CD4-positive, alpha-beta T cell treated with Interleukin-4 for 4 hours (primary cell): ENCODE data around the gene LRRC43.
A peak's percentile ranks its signal among the peaks of the same experiment; 100 is the strongest.
"Not testable (repeated sequence)": the region's sequence is repeated elsewhere in the genome, so short reads cannot be mapped to it uniquely, and the experiment has no call there.

Experiments
- DNase-seq: peaks from one replicate; pipeline ENCODE4 v3.0.0-alpha.2; 2020

LRRC43 gene

DNA sequence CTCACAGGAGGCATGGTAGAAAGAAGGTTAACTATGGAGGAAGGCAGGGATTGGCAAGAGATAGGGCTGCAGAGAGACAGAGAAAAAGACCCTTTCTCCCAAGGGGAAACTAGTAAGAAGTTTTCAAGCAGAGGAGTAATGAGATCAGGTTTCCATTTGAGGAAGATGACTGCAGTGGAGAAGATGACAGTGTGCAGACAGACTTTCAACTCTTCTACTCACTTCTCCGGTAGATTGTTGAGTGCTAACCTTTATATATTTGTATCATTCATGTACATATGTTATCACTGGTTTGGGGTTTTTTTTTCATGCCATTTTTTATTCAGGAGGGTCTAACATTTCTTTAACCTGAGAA, 14.7 kb downstream of the LRRC43 start:
- no peak for DNase-seq

DNA sequence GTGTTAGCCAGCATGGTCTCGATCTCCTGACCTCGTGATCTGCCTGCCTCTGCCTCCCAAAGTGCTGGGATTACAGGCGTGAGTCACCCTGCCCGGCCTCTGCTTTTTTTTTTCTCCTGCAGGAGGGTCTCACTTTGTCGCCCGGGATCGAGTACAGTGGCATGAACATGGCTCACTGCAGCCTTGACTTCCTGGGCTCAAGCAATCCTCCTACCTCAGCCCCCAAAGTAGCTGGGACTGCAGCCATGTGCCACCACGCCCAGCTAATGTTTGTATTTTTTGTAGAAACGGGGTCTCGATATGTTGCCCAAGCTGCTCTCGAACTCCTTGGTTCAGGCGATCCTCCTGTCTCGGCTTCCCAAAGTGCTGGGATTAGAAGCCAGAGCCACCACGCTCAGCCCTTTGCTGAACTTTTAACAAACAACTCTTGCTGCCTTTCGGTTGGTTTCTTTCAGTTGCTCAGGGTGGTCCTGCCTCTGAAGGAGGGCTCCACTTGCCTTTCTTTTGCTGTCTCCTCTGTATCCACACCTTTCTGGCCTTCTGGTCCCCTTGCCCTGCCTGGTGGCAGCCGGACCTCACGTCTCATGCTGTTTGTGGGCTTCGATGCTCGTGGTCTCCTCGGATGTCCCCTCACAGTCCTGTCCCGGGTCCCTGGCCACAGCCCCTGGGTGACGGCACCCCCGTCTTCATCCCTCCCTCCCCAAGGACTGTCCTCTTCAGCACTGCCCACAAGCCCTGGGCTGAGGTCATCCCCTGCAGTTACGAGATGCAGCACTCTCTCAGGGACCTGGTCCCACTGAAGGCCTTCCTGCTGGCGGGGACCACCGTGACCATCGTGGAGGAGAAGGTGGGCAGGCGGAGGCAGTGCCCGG, 16.8 kb downstream of the LRRC43 start:
- DNase-seq: no peak

DNA sequence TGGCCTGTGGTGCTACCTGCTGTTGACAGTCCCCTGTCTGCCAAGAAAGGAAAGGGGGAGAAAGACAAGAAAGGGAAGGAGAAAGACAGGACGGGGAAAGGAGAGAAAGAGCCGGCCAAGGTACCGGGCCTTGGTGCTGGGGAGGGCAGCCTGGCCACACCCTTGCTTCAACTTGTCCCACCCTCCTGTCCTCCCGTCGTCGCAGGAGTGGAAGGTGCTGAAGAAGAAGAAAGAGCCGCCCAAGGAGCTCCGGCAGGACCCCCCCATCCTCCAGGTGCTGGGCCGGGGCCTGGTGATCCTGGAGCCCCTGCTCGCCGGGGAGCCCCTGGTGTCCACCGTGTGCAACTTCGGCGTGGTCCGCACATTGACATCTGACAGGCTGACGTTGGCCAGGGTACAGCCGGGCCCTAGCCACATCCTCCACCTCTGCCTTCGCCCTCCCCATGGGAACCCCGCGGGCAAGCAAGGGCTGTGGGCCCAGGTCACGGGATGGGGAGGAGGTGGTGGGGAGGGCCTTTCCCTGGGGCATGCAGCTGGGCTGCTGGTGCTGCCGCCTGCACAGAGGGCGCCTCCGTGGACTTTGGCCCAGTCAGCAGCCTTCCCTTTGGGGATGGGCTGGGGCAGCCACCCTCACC, 17.7 kb downstream of the LRRC43 start:
- DNase-seq: no peak

DNA sequence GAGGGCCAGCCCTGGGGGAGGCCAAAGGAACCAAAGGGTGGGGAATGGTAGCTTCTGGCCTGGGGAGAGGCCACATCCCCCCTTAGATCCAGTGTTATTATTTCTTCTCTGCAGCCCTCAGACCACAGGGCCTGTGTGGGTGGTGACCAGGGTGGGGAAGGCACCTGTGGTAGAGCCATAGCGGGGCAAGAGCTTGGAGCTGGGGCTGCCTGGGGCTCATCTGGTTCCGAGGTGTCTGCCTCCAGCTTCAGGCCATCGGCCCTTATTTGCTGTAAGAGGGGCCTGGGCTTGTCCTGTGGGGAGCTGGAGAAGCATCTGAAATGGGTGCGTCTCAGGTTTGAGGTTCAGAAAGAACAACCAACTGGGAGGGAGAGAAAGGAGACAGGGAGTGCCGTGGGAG, 18.5 kb downstream of the LRRC43 start:
- DNase-seq: no peak

DNA sequence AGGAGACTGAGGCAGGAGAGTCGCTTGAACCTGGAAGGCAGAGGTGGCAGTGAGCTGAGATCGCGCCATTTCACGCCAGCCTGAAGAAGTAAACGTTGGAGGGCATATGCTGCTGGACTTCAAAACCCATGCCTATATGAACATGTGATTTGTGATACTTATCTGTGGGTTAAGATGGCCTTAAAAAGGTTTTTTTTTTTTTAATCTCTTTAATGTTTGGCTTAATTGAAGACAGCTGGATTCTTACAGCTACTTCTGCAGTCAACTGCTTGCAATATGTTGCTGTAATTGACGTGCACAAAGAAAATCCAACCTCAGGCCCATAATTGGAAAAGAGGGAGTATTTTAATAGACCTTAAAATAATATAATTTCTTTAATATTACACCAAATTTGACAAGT, 19.1 kb downstream of the LRRC43 start:
- DNase-seq: no peak

DNA sequence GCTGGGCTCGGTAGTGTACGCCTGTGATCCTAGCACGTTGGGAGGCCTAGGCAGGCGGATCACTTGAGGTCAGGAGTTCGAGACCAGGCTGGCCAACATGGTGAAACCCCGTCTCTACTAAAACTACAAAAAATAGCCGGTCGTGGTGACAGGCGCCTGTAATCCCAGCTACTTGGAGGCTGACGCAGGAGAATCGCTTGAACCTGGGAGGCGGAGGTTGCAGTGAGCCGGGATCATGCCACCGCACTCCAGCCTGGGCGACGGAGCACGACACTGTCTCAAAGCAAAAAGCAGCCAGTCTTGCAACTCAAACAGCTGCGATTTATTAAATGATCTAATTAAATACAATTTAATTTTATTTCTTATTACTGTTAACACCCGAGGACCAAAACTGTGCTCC, 19.9 kb downstream of the LRRC43 start:
- not testable (repeated sequence) for DNase-seq

DNA sequence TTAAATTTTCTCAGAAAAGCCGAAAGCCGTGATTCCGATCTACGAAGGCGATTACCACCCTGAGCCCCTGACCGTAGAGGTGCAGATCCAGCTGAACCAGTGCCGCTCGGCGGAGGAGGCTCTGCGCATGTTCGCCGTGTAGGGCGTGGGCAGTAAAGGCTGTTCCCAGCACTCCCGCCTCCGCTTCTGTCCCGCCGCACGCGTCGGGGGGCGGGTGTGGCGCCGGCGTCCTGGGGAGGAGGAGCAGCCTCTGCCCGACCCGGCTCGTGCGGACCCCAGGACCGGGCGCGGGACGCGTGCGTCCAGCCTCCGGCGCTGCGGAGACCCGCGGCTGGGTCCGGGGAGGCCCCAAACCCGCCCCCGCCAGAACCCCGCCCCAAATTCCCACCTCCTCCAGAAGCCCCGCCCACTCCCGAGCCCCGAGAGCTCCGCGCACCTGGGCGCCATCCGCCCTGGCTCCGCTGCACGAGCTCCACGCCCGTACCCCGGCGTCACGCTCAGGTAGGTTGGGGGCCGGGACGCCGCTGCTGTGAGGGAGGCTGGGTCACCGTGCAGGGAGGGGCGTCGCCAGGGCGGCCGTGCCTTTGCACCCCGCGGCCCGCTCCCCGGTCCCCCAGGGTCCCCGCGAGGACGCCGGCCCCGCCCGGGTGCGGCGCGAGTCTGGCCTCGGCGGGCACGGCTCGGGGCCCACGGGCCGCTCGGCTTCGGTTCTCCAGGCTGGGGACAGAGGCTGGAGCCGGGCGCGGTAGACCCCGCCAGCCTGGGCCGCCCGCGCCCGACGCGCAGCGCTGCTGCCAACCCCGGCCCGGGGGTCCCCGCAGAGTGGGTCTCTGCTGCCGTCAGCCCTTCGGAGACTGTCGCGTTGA, 20.6 kb downstream of the LRRC43 start, which contains the start of gene B3GNT4:
Gene B3GNT4, plus strand, starts transcription at position 409 of the 866 bp plus-strand sequence. CDS start 910 bp downstream, outside the sequence.
- peak; percentile 54 for DNase-seq

DNA sequence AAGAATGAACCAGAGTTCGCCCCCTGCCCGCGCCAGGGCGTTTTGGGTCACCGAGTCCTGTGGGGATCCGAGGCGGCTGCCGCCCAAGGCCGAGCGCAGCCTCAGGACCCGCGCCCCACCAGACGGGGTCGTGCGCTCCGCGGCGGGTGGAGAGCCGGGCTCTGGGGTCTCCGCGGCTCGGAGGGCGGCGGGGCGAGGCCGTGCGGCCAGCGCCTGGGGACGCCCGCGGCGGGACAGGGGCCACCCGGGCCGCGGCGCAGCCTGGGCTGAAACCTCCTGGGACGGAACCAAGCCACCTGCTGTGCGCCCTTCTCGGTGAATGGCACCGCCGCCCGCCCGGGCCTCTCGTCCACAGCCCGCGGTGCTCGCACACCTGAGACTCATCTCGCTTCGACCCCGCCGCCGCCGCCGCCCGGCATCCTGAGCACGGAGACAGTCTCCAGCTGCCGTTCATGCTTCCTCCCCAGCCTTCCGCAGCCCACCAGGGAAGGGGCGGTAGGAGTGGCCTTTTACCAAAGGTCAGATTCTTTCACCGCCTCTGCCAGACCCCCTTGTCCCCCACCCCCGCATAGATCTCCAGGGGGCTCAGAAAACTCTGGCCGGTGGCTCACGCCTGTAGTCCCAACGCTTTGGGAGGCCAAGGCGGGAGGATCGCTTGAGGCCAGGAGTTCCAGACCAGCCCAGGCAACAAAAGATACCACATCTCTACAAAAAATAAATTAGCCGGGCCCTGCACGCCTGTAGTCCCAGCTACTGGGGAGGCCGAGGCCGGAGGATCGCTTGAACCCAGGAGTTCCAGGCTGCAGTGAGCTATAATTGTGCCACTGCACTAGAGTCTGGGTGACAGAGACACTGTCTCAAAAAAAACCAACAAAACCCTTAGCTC, 21.5 kb downstream of the LRRC43 start:
- no peak for DNase-seq

DNA sequence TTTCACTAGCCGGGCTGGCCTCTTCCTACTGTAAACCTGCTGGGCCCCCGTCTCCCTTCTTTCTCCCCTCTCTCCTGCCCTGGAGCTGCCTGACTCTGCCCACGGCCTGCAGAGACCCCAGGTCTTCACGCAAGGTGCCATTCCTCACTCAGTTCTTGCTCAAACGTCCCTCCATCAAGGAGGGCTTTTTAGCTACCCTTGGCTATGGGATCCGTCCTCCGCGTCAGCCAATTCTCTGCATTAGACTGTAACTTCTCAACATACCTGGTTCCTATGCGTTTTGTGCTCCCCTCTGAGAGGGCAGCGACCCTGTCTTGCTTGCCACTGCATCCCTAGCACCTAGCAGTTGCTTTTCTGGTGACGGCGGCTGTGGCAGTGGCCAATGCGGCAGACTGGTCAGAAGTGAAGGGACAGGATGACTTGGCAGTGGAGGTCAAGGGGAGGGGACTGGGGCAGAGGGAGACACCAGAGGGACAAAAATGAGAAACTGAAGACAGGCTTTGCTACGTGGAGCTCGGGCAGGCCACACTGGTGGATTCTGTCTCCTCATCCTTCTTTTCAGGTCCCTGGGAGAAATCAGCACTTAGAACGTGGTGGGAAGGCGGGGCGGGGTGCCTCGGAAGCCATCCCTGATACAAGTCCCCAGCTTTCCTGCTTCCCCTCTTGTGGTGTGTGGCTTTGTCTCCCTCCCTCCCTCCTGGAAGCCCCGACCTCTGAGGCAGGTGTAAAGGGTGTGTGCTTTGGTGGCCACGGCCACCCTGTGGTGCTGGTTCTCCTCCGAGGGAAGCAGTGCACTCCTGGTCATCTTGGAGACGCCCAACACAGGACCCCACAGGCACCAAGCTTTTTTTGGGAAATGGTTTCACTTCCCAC, 22.4 kb downstream of the LRRC43 start:
- DNase-seq: no peak

DNA sequence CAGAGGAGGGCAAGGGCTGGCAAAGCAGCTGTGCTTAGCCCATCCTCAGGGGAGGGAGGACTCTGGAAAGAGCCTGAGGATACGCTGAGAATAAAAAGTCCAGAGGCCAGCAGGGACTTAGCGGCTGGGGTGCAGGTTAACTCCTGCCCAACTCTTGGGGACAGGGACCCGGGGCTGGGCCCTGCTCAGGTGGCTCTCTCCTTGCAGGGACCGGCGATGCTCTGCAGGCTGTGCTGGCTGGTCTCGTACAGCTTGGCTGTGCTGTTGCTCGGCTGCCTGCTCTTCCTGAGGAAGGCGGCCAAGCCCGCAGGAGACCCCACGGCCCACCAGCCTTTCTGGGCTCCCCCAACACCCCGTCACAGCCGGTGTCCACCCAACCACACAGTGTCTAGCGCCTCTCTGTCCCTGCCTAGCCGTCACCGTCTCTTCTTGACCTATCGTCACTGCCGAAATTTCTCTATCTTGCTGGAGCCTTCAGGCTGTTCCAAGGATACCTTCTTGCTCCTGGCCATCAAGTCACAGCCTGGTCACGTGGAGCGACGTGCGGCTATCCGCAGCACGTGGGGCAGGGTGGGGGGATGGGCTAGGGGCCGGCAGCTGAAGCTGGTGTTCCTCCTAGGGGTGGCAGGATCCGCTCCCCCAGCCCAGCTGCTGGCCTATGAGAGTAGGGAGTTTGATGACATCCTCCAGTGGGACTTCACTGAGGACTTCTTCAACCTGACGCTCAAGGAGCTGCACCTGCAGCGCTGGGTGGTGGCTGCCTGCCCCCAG, 23.4 kb downstream of the LRRC43 start:
- no peak for DNase-seq

DNA sequence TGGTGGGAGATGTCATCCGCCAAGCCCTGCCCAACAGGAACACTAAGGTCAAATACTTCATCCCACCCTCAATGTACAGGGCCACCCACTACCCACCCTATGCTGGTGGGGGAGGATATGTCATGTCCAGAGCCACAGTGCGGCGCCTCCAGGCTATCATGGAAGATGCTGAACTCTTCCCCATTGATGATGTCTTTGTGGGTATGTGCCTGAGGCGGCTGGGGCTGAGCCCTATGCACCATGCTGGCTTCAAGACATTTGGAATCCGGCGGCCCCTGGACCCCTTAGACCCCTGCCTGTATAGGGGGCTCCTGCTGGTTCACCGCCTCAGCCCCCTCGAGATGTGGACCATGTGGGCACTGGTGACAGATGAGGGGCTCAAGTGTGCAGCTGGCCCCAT, 24.1 kb downstream of the LRRC43 start:
- DNase-seq: no peak

DNA sequence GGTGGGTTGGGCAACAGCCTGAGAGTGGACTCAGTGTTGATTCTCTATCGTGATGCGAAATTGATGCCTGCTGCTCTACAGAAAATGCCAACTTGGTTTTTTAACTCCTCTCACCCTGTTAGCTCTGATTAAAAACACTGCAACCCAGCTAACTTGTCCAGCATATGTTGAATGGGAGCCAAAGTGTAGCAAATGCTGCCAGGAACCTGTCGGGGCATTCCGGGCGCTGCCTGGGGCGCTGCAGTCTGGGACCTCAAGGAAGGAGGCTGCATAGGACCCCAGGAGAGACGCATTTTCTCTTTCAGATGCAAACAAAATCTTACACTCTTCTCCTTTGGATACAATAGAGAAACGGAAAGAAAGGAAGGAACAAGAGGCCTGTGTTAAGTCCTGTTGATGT, 24.5 kb downstream of the LRRC43 start:
- DNase-seq: no peak

DNA sequence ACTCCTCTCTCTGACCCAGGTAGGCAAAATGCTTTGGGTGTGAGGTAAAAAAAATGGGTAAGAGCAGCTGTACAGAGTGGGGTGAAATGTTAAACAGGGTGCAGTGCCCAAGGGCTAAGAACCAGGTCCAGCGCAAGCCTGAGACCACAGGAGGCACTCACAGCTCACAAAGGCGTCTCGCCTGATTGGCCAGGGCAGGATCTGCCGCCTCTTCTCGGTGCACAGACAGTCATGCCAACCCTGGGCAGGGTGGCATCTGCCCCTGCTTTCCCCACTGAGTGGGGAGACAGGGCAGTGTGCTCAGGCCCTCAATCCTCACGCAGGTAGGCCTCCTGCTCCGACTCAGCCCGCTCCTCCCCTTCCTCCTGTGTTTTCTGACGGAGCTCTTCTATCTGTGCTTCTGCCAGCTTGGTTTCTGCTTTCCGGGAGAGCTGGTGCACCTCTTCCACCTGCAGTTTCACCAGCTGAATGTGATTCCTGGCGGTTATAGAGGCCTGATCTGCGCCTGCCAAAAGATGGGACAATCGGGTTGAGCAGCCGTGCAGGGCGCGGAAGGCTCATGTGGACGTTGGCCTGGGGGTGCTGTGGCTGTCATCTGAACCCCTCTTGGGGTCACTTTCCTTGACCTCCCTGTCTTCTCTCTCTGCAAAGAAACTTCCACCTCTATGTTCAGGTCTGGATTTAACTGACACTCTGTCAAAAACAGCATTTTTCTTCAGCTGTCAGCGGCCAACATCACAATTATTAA, 25.3 kb downstream of the LRRC43 start:
- no peak for DNase-seq

DNA sequence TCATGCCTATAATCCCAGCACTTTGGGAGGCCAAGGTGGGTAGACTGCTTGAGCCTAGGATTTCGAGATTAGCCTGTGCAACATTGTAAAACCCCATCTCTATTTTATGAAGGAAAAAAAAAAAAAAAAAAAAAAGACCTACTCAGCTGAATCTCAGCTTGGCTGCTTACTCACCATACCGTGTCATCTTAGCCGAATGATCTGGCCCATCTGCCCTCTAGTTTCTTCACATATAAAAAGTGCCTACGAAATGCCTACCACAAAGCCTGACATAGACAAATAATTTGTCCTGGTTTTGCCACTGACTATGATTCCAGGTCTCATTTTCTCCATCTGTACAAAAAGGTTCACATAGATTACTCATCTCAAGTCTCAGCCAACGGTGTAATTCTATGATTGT, 32.8 kb downstream of the LRRC43 start:
- DNase-seq: no peak

DNA sequence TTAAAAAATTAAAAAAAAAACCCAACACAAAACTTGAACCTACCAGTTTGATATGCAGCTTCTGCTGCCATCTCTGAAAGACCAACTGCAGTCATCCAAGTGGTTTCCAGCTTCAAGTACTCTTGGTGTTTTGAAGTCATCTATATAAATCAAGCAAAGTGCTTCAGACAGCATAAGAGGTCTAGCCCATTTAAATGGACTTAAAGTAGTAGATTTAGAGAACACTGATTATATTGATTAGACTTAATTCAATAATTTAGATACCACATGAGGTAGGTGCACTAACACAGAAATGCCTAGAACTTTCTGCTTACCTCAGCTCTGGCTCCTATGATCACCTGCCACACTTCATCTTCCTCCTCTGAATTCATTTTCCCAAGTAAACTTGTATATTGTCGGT, 33.5 kb downstream of the LRRC43 start:
- DNase-seq: no peak

DNA sequence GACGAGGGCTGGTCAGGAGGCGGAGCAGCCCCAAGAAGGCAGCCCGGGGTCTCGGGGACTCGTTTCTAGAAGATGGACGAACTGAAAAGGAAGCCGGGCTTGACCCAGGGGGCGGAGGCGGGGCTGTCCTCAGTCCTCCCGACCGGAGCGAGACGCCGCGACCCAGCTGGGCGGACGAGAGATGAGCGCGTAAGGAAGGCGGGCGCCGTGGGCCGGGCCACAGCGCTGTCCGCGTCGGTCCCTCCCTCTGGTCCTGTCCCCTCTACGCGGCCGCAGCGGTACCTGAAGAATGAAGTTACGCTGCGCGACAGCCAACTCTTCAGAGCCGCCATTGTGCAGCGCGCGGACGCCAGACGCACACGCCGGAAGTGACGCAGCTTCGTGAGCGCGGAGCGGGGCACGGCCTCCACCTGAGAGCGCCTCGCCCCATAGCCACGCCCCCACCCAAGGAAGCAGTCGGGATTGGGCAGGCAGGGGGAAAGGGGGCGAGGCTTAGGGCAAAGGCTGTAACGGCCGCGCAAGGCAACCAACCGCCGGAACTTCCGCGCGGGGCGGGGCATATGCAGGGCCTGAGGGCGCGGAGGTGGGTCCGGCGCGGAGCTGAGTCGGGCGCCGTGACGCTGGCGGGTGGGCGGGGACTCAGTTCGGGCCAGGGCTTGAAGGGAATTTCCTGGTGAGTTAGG, 42.9 kb downstream of the LRRC43 start, which contains the start of gene DIABLO:
Gene DIABLO, minus strand, starts transcription at position 370 of the 683 bp plus-strand sequence. Its CDS starts 38 bp downstream, at position 332.
- peak; percentile 100 for DNase-seq

DNA sequence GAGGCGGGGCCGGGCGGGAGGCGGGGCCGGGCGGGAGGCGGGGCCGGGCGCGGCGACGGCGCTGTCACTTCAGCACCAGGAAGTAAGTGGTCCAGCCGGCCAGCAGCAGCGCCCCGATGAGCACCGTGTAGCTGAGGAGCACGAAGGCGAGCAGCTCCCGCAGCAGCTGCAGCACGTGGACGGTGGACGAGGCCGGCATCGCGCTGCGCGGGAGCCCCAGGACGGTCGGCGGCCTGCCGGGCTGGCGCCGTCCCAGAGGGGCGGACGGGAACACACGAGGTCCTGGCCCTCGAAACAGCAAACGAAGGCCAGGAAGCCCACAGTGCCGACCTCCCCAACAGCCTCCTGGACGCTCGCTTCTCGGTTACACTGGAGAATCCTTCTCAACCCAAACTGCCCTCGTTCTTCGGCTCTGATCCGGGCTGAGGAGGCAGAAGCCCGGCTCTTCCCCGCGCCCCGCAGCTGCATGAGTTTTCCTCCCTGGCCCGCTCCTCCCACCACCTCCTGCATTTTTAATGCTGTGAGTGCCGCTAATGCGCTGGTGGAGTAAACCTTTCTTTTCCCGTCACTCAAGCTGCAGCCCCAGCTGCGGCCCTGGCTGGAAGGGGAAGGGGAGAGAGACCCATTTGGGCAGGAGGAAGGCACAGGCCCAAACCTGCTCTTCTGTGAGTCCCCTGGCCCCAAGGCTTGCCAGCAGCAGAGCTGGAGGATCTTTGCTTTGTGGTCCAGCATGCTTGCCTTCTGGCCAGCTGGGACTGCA, 43.6 kb downstream of the LRRC43 start:
- no peak for DNase-seq

DNA sequence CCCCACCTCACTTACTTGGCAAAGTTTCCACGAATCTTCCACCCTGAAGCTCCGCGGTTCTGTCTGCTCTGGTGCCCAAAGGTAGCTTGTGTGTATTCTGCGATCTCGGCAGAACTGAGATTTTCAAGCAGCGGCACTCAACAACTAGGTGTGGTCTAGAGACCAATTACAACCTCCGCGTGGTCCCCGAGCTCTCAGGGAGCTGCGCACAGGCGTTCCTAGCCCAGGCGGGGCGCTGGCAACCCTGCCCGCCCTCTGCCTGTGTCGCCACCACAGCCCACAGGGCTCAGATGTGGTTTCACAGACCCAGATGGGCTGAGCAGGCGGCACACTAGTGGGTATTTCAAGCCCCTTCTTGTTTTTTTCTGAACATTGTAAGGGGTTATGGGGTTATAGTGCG, 44.4 kb downstream of the LRRC43 start:
- DNase-seq: peak; percentile 82
